A204.1 (cell line): ENCODE results near the gene LILRB2.
"Not testable (repeated sequence)": the region's sequence is repeated elsewhere in the genome, so short reads cannot be mapped to it uniquely, and the experiment has no call there.

Experiments
- FAIRE-seq: peaks from 2 replicates; lab custom pipeline; 2012; peaks lifted over from hg19 to GRCh38; lab: Jason Lieb, UNC

Gene LILRB2

GRCh38 chr19:54281007-54281728 is at the start of gene LILRB2:
TSS of gene LILRB2 (minus strand) at chr19:54281110. CDS start at chr19:54280496, 614 bp downstream.
- FAIRE-seq, result no peak

GRCh38 chr19:54329476-54330165 is 48.7 kb upstream of the LILRB2 start:
- no peak for FAIRE-seq

GRCh38 chr19:54328781-54329180 is 47.9 kb upstream of the LILRB2 start:
- not testable (repeated sequence) for FAIRE-seq

GRCh38 chr19:54325631-54326030 is 44.7 kb upstream of the LILRB2 start:
- no peak for FAIRE-seq

GRCh38 chr19:54325194-54325621 is 44.3 kb upstream of the LILRB2 start:
- FAIRE-seq, result no peak

- no peak for FAIRE-seq
These were observed 43.2 kb upstream of the LILRB2 start for GRCh38 chr19:54324071-54324470.

- not testable (repeated sequence) for FAIRE-seq
These were observed 42.0 kb upstream of the LILRB2 start for GRCh38 chr19:54322934-54323333.

- not testable (repeated sequence) for FAIRE-seq
These were observed 41.4 kb upstream of the LILRB2 start for GRCh38 chr19:54322295-54322694.

GRCh38 chr19:54319892-54320670 is 39.2 kb upstream of the LILRB2 start:
- no peak for FAIRE-seq

GRCh38 chr19:54319049-54319448 is 38.1 kb upstream of the LILRB2 start:
- FAIRE-seq, result no peak

GRCh38 chr19:54317965-54318240 is 37.0 kb upstream of the LILRB2 start:
- no peak for FAIRE-seq

GRCh38 chr19:54317108-54317964 is 36.4 kb upstream of the LILRB2 start:
- no peak for FAIRE-seq

- FAIRE-seq, result no peak
These were observed 35.8 kb upstream of the LILRB2 start for GRCh38 chr19:54316746-54317107.

- no peak for FAIRE-seq
These were observed 35.0 kb upstream of the LILRB2 start for GRCh38 chr19:54315956-54316355.

- FAIRE-seq, result no peak
These were observed 31.8 kb upstream of the LILRB2 start, which contains the start of gene LILRA5 for GRCh38 chr19:54312436-54313377. TSS of gene LILRA5 (minus strand) at chr19:54313166. CDS start at chr19:54313019, 147 bp downstream.

GRCh38 chr19:54312011-54312410 is 31.1 kb upstream of the LILRB2 start:
- no peak for FAIRE-seq

GRCh38 chr19:54311486-54311885 is 30.6 kb upstream of the LILRB2 start:
- FAIRE-seq, result no peak

GRCh38 chr19:54310543-54310942 is 29.6 kb upstream of the LILRB2 start:
- FAIRE-seq, result no peak

GRCh38 chr19:54309811-54310210 is 28.9 kb upstream of the LILRB2 start:
- FAIRE-seq, result no peak

GRCh38 chr19:54307389-54308020 is 26.6 kb upstream of the LILRB2 start:
- no peak for FAIRE-seq

GRCh38 chr19:54305141-54305540 is 24.2 kb upstream of the LILRB2 start:
- FAIRE-seq, result no peak
